HG03135 (cell line): Measurements from ENCODE around the gene HOXD11.

Experiments used
- ATAC-seq: cut with Tn5 transposase; IDR thresholded peaks from one replicate; pipeline ENCODE4 v1.9.1; 2021; ENCODE audit warnings: mild to moderate bottlenecking, moderate library complexity; ENCODE audit not compliant: unreplicated experiment

The HOXD11 gene

GRCh38 chr2:176105078-176105729, 1.9 kb upstream of the HOXD11 start:
- ATAC-seq: no peak

- no peak for ATAC-seq
These were observed 1.1 kb upstream of the HOXD11 start for GRCh38 chr2:176105730-176106580.

GRCh38 chr2:176107731-176108181, 676 bp downstream of the HOXD11 start:
- no peak for ATAC-seq

GRCh38 chr2:176109192-176109901, 2.3 kb downstream of the HOXD11 start:
- ATAC-seq: no peak

GRCh38 chr2:176109946-176110345, 2.9 kb downstream of the HOXD11 start:
- ATAC-seq: no peak

- ATAC-seq: no peak
These were observed 3.6 kb downstream of the HOXD11 start for GRCh38 chr2:176110415-176111308.

GRCh38 chr2:176111309-176111663, 4.2 kb downstream of the HOXD11 start:
- no peak for ATAC-seq

- no peak for ATAC-seq
These were observed 4.8 kb downstream of the HOXD11 start for GRCh38 chr2:176111846-176112374.

- ATAC-seq: no peak
These were observed 5.6 kb downstream of the HOXD11 start for GRCh38 chr2:176112375-176113302.

- no peak for ATAC-seq
These were observed 7.2 kb downstream of the HOXD11 start for GRCh38 chr2:176114120-176114929.

GRCh38 chr2:176114930-176115625, 8.0 kb downstream of the HOXD11 start:
- ATAC-seq: no peak

GRCh38 chr2:176115883-176116813, 9.1 kb downstream of the HOXD11 start, which contains the start of gene HOXD10:
Gene HOXD10 (plus strand): TSS chr2:176116778. CDS start chr2:176116834, 56 bp downstream.
- no peak for ATAC-seq

- ATAC-seq: no peak
These were observed 10.2 kb downstream of the HOXD11 start for GRCh38 chr2:176117162-176117822.

- no peak for ATAC-seq
These were observed 10.8 kb downstream of the HOXD11 start for GRCh38 chr2:176117823-176118371.

GRCh38 chr2:176118601-176119339, 11.7 kb downstream of the HOXD11 start:
- ATAC-seq: no peak
